HG02571 (cell line): ENCODE data around the gene CHST3.
"Not testable (repeated sequence)": the region's sequence is repeated elsewhere in the genome, so short reads cannot be mapped to it uniquely, and the experiment has no call there.

ENCODE experiments used
- ATAC-seq: cut with Tn5 transposase; IDR thresholded peaks from one replicate; pipeline ENCODE4 v1.9.1; 2021; ENCODE audit warnings: mild to moderate bottlenecking, moderate library complexity; ENCODE audit not compliant: unreplicated experiment

Gene CHST3

GRCh38 chr10:71972746-71973695 lies 8.8 kb downstream of the CHST3 start:
- no peak for ATAC-seq

- no peak for ATAC-seq
Measured at GRCh38 chr10:71973777-71974488, 9.7 kb downstream of the CHST3 start.

DNA sequence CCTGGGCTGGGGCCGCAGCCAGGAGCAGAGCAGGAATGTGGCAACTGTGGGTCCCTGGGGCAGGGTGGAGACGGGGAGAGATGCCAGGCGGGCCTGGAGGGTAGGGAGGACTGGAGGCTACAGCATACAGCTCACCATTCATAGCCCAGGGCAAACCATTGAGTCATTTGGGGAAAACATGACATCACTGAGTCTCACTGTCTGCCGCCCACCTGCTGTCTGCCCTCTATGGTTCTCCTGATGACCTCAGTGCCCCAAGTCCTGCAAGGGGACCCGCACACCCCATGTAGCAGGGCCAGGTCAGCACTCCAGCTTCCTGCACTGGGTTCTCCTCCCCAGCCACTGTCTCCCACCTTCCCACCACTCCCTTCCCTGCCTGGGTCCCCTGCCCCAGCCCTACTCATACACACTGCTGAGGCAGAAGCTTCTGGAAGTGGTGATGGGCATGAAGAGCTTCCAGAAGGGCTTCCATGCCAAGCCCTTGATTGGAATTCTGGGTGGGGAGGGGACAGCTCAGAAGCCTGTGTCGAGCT lies 10.4 kb downstream of the CHST3 start:
- peak; percentile 76 for ATAC-seq

GRCh38 chr10:71975087-71975870 lies 11.1 kb downstream of the CHST3 start:
- ATAC-seq, result no peak

GRCh38 chr10:71975871-71976725 lies 11.9 kb downstream of the CHST3 start:
- no peak for ATAC-seq

DNA sequence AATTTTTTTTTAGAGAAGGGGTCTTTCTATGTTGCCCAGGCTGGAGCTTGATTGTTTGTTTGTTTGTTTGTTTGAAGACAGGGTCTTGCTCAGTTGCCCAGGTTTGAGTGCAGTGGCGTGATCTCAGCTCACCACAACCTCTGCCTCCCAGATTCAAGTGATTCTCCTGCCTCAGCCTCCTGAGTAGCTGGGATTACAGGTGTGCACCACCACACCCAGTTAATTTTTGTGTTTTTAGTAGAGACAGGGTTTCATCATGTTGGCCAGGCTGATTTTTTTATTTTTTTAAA lies 13.4 kb downstream of the CHST3 start:
- not testable (repeated sequence) for ATAC-seq

- ATAC-seq, result no peak
Measured at GRCh38 chr10:71978476-71978875, 14.3 kb downstream of the CHST3 start.

GRCh38 chr10:71978988-71979691 lies 14.9 kb downstream of the CHST3 start:
- ATAC-seq, result no peak

DNA sequence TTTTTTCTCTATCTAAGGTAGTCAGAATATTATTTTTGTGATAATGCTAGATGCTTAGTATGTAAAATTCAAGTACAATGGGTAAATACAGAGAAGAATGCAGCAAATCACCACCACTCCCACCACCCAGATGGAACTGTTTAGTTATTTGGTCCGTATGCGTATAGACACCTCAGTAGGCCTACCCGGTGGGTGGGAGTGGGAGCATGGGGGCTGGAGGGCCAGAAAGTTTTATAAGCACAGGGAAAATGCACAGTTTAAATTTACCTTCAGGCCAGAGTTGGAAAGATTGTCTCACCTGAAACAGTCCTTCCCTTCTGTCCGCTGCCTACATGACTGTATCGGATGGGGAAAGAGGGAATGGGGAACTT lies 15.5 kb downstream of the CHST3 start:
- ATAC-seq, result no peak

DNA sequence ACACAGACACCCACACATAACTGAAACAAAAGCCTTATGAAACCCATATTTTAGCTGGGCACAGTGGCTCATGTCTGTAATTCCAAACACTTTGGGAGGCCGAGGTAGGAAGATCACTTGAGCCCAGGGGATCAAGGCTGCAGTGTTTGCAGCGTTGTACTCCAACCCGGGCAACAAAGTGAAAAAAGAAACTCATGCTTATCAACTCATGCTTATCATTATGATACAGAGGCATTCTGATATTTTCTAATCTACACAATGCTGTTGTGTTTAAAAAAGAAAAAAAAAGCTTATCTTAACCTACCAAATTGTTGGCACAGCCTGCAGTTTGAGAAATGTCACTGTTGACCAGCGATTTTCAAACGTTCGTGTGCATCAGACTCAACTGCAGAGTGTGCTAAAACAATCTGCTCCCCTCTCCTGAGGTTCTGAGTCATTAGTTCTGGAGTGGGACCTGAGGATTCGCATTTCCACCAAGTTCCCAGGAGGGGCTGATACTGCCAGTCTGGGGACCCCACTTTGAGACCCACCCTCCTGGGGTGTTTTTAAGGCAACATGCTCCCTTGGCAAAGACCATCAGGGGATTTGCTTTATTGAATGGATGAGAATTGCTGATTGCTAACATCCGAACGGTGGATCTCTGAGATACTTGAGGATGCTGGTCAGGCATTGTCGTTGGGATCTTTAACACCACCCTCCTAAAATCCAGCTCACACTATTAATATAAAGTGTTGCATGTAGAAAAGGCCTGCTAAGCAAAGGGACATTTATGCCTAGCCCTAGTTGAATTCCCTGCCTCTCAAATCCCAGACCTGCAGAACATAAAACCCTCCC lies 16.2 kb downstream of the CHST3 start:
- ATAC-seq, result no peak

DNA sequence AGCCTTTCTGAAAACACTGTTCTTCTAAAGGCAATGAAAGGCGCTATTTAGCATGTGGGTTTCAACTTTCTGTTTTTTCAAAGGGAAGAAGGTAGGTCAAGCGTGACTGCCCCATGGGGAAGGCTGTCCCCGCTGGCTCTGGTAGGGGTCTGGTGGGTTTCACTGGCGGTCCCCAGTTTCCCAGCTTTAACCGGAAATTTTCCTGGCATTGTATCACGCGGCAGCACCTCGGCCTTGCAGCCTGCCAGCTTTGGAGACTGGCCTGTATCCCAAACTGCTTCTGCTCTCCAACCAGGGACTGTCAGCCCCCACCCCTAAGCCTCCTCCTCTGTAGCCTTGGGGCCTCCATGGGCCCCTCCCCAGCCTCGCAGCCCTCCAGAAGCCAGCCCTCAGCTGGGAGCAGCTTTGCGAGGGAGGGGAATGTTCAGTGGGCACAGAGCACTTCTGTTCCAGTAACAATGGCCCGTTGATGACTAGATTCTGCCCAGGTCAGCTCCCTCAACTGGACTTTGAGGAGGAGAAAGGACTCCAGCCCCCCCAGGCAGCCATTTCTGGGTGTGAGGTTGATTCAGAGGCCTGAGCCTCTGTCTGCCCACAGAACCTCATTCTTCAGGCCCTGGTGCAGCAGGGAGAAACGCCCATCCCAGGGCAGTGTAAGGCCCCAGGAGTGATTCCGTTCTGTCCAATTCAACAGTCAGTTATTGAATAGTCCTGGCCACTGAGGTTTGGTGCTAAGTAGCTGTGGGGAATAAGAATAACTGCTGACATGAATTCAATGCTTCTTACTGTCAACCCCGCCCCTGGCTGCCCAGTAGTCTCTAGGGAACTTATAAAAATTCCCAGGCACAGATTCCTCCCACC lies 17.1 kb downstream of the CHST3 start:
- ATAC-seq, result no peak

- no peak for ATAC-seq
Measured at GRCh38 chr10:71981876-71982230, 17.7 kb downstream of the CHST3 start.

DNA sequence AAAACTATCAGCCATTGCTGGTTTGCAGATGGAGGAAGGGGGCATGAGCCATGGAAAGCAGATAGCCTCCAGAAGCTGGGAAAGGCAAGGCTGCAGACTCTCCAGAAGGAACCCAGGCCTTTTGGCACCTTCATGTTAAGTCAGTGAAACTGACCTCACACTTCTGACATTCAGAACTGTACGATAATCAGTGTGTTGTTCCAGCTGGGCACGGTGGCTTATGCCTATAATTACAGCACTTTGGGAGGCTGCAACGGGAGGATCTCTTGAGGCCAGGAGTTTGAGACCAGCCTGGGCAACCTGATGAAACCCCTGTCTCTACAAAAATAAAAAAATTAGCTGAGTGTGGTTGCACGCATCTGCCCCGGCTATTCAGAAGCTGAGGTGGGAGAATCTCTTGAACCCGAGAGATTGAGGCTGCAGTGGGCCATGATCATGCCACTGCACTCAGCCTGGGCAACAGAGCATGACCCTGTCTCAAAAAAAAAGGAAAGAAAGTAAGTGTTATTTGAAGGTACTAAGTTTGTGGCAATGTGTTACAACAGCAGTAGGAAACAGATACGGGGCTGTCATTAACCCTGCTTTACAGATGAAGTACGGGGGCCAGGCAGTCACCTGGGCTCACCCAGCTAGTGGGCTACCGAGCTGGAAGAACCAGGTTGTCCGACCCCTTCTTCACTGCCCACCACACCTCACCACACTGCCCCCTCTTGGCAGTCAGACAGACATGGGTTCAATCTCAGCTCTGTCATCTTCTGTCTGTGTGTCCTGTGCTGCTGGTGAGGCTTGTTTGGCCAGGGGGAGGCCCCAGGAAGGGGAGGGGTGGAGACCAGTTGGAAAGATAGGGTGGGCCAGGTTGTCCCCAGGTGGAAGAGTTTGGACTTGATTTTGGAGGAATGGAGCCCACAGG lies 18.3 kb downstream of the CHST3 start:
- no peak for ATAC-seq

GRCh38 chr10:71984126-71984808 lies 20.1 kb downstream of the CHST3 start:
- no peak for ATAC-seq

GRCh38 chr10:71984809-71985388 lies 20.7 kb downstream of the CHST3 start:
- no peak for ATAC-seq
